ENCODE results near the gene HOMER2.

GRCh38 chr15:82960766-82961165 lies 8.2 kb upstream of the HOMER2 start:
- TF ChIP-seq POLR2A (IDR thresholded peaks at IDR 0.05; ENCODE audit: low read length) (no peak), GATA1 (IDR thresholded peaks at IDR 0.05; ENCODE audit: low read depth, low read length) (no peak)
